SH-SY5Y (cell line): ENCODE results near the gene CHSY3.

Experiments
- GATA2 ChIP-seq: IDR thresholded peaks from 2 replicates; pipeline ENCODE4 v1.6.1; 2011; ENCODE audit warnings: mild to moderate bottlenecking, low read depth, low read length
- GATA3 ChIP-seq: IDR thresholded peaks from 2 replicates; pipeline ENCODE4 v1.6.1; 2011; ENCODE audit warnings: low read depth, mild to moderate bottlenecking, low read length, moderate library complexity

DNA sequence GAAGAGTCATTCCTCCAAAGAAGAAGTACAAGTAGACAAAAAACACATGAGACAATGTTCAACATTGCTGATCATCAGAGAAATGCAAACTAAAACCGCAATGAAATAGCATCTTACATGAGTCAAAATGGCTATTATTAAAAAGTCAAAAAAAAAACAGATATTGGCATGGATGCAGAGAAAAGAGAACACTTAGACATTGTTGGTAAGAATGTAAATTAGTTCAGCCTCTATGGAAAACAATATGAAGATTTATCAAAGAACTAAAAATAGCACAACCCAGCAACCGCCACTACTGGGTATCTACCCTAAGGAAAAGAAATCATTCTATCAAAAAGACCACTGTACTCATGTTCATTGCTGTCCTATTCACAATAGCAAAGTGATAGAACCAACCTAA, 157.5 kb downstream of the CHSY3 start:
- TF ChIP-seq GATA3: no peak
- TF ChIP-seq GATA2: no peak
